Epithelial cell of prostate (primary cell): ENCODE measurements around the gene RNF181.
"Not testable (repeated sequence)": the region's sequence is repeated elsewhere in the genome, so short reads cannot be mapped to it uniquely, and the experiment has no call there.

ENCODE experiments used
- DNase-seq: peaks from one replicate; pipeline ENCODE4 v3.0.0-alpha.2; 2011; ENCODE audit warnings: low read depth, low spot score
- H3K27ac ChIP-seq: fragments of 450-650 bp; 2 replicates; pipeline ENCODE4 v1.5.1; 2017; ENCODE audit warnings: mild to moderate bottlenecking

The RNF181 gene, protein sequence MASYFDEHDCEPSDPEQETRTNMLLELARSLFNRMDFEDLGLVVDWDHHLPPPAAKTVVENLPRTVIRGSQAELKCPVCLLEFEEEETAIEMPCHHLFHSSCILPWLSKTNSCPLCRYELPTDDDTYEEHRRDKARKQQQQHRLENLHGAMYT

DNA sequence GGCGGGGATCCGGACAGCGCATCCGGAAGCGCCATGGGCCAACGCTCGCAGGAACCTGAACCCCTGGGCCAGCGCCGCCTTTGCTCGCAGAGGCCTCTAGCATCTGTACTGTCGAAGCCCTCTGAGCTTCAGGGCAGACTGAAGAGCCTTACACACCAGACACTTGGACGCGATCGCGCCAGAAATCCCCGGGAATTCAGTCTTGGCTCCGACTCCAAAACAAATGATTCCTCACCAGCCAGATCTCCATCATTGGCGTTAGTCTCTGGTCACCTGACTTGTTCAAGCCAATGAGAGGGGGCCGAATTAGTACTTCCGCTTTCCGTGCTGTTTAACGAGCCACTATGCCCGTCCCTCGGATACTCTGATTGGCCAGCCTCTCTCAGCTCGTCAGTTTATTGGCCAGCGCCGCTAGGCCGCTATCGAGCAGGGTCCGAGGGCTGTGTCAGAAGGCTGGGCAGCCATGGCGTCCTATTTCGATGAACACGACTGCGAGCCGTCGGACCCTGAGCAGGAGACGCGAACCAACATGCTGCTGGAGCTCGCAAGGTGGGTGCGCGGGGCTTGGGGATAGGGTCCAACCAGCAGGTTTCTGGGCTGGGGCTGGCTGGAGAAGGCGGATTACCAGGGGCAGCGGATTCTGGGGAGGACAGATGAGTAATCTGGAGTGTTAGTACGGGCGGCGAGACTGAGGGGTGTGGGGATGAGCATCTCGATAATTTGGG is at the start of gene RNF181:
Gene RNF181, plus strand, starts transcription at position 445 of the 725 bp plus-strand sequence. Its CDS starts 19 bp downstream, at position 464.
- H3K27ac ChIP-seq: peak within 1 kb of the TSS; percentile 82
- peak; percentile 98 for DNase-seq

DNA sequence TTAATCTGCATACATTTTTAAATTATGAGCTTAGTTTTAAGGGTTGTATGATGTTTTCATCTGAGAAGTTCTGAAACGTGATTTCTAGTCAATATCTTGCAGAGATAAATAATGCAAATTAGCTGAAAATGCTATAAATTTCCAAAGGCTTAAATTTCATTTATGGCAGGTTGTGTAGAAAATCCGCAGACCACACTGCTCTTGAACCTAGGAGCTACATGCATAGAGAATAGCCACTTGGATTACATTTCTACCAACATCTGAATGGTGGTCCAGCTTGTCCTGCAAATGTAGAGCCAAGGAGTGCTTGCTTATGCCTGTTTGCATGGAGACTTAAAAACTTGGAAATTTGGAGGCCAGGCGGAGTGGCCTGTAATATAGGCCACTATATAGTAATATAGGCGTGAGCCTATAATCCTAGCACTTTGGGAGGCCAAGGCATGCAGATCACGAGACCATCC is 49.7 kb upstream of the RNF181 start:
- no peak for DNase-seq
- peak overlapping the region; percentile 90 for H3K27ac ChIP-seq

GRCh38 chr2:85547089-85547858 is 48.3 kb upstream of the RNF181 start:
- peak overlapping the region; percentile 90 for H3K27ac ChIP-seq

DNA sequence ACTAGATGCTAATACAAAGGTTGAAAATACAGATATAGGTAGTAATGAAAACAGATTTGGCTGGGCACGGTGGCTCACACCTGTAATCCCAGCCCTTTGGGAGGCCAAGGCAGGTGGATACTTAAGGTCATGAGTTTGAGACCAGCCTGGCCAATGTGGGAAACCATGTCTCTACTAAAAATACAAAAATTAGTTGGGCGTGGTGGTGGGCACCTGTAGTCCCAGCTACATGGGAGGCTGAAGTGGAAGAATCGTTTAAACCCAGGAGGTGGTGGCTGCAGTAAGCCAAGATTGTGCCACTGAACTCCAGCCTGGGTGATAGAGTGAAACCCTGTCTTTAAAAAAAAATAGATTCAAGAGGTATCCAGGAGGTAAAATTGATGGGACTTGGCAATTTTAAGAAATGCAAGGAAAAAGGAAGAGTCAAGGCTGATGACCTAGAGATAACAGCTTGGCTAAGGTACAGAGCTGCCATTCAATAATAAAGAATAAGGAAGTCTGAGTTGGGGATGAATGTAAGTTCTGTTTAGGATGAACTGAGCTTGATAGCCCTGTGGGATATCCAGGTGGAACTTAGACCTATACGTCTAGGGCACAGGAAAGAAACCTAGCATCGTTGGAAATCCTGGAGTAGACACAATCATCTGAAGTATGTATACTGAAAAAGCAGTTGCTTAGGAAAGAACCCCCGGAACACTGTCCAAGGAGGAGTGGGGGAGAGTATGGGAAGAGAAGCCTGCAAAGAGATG is 47.5 kb upstream of the RNF181 start:
- H3K27ac ChIP-seq: peak overlapping the region; percentile 90
- no peak for DNase-seq

More at GRCh38 chr2:85547089-85547858, 48.3 kb upstream of the RNF181 start:
- no peak for DNase-seq

- DNase-seq: no peak
- H3K27ac ChIP-seq: peak overlapping the region; percentile 90
These were observed 47.0 kb upstream of the RNF181 start for GRCh38 chr2:85548608-85548900.

- DNase-seq: no peak
- no peak overlapping the region for H3K27ac ChIP-seq
These were observed 46.5 kb upstream of the RNF181 start for GRCh38 chr2:85549095-85549494.

- H3K27ac ChIP-seq: peak overlapping the region; percentile 25
- no peak for DNase-seq
These were observed 45.7 kb upstream of the RNF181 start for GRCh38 chr2:85549826-85550225.

- no peak for DNase-seq
- peak overlapping the region; percentile 25 for H3K27ac ChIP-seq
These were observed 45.1 kb upstream of the RNF181 start for GRCh38 chr2:85550486-85550885.

- no peak for DNase-seq
- H3K27ac ChIP-seq: no peak overlapping the region
These were observed 43.6 kb upstream of the RNF181 start for GRCh38 chr2:85551698-85552678.

DNA sequence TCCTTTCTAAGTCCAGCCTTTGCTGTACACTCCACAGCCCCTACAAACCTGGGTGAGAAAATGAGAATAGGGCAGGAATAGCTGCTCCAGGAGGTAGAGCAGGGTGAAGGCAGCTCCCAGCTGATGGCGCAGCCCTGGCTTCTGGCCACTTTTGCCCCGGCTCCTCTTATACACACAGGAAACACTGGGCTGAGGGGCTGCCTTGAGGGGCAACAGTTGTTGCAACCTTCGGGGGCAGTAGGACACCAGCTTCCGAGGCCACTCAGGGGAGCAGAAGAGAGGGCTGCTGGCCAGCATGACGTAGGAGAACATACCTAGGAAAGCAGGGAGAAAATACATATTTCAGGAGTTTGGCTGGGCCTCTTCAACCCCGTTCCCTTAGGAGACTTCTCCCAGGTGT is 42.4 kb upstream of the RNF181 start:
- no peak overlapping the region for H3K27ac ChIP-seq
- no peak for DNase-seq

DNA sequence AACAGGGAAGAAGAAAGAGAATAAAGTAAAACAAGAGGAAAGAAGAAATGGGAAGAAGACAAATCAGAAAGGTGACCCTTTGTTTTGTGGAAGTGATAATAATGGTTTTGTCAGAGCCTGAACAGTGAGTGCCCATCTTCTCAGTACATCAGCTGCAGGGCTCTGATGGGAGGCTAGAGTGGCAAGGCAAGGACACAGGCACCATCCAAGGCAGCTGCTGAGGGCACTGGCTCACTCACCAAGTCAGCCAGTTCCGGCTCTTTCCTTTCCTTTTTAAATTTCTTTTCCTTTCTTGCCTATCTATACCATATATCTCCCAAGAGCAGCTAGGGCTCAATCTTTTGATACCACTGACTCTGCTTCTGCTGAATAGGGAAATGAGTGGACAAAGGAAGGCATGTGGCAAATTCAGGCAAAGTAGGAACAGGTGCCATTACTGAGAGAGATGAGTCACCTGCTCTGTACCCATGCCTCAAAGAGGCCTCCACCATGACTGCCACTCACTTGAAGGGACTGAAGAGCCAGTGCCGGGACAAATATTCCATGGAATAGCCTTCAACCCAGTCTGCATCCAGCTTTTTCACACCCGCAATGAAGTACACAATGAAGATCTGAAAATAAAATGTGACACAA is 40.4 kb upstream of the RNF181 start:
- no peak for DNase-seq
- no peak overlapping the region for H3K27ac ChIP-seq

DNA sequence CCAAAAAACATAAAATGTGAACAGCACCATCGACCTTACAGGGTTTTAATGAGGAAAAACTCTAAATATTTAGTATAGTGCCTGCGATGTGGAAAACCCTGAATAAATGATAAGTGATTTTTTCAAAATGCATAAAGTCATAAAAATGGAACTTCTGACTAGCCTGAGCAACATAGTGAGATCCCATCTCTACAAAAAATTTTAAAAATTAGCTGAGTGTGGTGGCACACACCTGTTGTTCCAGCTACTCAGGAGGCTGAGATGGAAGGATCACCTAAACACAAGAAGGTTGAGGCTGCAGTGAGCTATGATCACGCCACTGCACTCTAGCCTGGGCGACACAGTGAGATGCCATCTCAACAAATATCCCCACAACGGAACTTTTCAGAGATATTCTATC is 38.4 kb upstream of the RNF181 start:
- DNase-seq: no peak

GRCh38 chr2:85558160-85558559 is 37.4 kb upstream of the RNF181 start:
- H3K27ac ChIP-seq: no peak overlapping the region
- DNase-seq: no peak

More for the DNA sequence above, 38.4 kb upstream of the RNF181 start:
- no peak overlapping the region for H3K27ac ChIP-seq

DNA sequence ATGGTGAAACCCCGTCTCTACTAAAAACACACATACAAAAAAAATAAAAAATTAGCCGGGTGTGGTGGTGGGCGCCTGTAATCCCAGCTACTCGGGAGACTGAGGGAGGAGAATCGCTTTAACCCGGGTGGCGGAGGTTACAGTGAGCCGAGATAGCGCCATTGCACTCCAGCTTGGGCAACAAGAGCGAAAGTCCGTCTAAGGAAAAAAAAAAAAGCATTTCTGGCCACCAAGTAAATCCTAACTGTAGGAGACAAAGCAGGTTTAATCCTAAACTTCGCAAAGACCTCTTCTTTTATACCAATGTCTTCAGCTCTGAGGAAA is 35.2 kb upstream of the RNF181 start:
- H3K27ac ChIP-seq, DNase-seq: not testable (repeated sequence)

- DNase-seq: no peak
- H3K27ac ChIP-seq: peak overlapping the region; percentile 48
These were observed 34.7 kb upstream of the RNF181 start for GRCh38 chr2:85560812-85561279.

GRCh38 chr2:85561280-85562212 is 34.0 kb upstream of the RNF181 start, which contains the start of gene GGCX:
Gene GGCX (minus strand): TSS chr2:85561493. CDS start chr2:85561428, 65 bp downstream.
- peak; percentile 69 for DNase-seq
- peak within 1 kb of the TSS; percentile 48 for H3K27ac ChIP-seq

GRCh38 chr2:85564144-85564563 is 31.4 kb upstream of the RNF181 start:
- no peak overlapping the region for H3K27ac ChIP-seq
- DNase-seq: no peak

DNA sequence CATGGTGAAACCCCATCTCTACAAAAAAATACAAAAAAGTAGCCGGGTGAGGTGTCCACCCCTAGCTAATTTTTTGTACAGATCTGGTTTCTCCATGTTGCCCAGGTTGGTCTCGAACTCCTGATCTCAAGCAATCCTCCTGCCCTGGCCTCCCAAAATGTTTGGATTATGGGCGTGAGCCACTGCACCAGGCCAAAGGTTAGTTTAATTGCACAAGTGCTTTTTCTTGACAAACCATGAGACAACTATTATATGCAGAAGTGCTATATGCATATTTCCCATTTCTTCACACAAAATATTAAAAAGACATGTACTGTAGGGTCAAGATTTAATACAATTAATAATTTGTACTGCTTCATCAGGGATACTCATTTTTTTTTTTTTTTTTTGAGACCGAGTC is 29.3 kb upstream of the RNF181 start:
- DNase-seq: no peak
- no peak overlapping the region for H3K27ac ChIP-seq
